B cell (primary cell): ENCODE measurements around the gene GLIPR2. TPM values are rescaled to one million over a fixed set of nuclear protein-coding genes. Genes with fewer than 3 reads are reported as not detected.

Experiments
- ATAC-seq: fragments of 200-7000 bp; cut with Tn5 transposase; one replicate; pipeline ENCODE4 v1.10.0; 2021; ENCODE audit warnings: low read depth, mild to moderate bottlenecking, moderate number of reproducible peaks, moderate library complexity
- CTCF ChIA-PET: fragments of 350-600 bp; sonication (Branson Sonifier 250); formaldehyde crosslinking; loops from one replicate; lab custom pipeline; 2021; ENCODE audit warnings: antibody characterized with exemption, inconsistent platforms; lab: Charles Lee
- POLR2A ChIA-PET: fragments of 350-600 bp; sonication (Branson Sonifier 250); formaldehyde crosslinking; loops from one replicate; lab custom pipeline; 2021; ENCODE audit warnings: antibody characterized with exemption; lab: Charles Lee
- DNase-seq: peaks from one replicate; pipeline ENCODE4 v3.0.0; 2013
- H2AFZ ChIP-seq: 2 replicates; pipeline ENCODE4 v1.6.1; 2012; ENCODE audit warnings: mild to moderate bottlenecking, low read depth, low read length; ENCODE audit not compliant: insufficient read depth, poor library complexity, severe bottlenecking
- H3K27ac ChIP-seq, 2 donors: 1 replicate in 1 of 2; 2 replicates in 1 of 2; pipeline ENCODE4 v1.5.1; 2012 to 2013; ENCODE audit warnings: low read length in 2 of 2, mild to moderate bottlenecking in 2 of 2, moderate library complexity in 1 of 2
- H3K27me3 ChIP-seq, 4 experiments: fragments of 200-600 bp in 1 of 4; sonication (generic) in 1 of 4; replicated peaks in 1 of 4; 1 replicate in 2 of 4; 2 replicates in 2 of 4; pipeline versions ENCODE4 v1.6.1 to v1.7.0; 2013 to 2016; ENCODE audit warnings: low read length in 3 of 4, mild to moderate bottlenecking in 2 of 4, mixed read lengths in 1 of 4, moderate library complexity in 1 of 4; ENCODE audit not compliant: insufficient read depth in 4 of 4, control insufficient read depth in 3 of 4; ENCODE audit errors: control extremely low read depth in 1 of 4
- H3K36me3 ChIP-seq, 2 experiments: replicated peaks in 1 of 2; 1 replicate in 1 of 2; 2 replicates in 1 of 2; pipeline versions ENCODE4 v1.6.1 to v1.7.1; 2013; ENCODE audit warnings: low read length in 1 of 2; ENCODE audit not compliant: insufficient read depth in 2 of 2, control insufficient read depth in 1 of 2; ENCODE audit errors: control extremely low read depth in 1 of 2, extremely low read depth in 1 of 2
- H3K4me1 ChIP-seq, 2 donors: fragments of 200-600 bp in 1 of 2; sonication (generic) in 1 of 2; 1 replicate in 1 of 2; 2 replicates in 1 of 2; pipeline versions ENCODE4 v1.5.1 to v1.6.1; 2013 to 2017; ENCODE audit warnings: low read length in 2 of 2; ENCODE audit not compliant: control insufficient read depth in 2 of 2, insufficient read depth in 2 of 2
- H3K4me2 ChIP-seq: replicated peaks from 2 replicates; pipeline ENCODE3; 2012; ENCODE audit warnings: mild to moderate bottlenecking, low read depth, low read length; ENCODE audit not compliant: poor library complexity, severe bottlenecking
- H3K4me3 ChIP-seq, 5 experiments: fragments of 200-600 bp in 1 of 5; sonication (generic) in 1 of 5; 1 replicate in 3 of 5; 2 replicates in 2 of 5; pipeline versions ENCODE4 v1.5.1 to v1.7.0; 2011 to 2016; ENCODE audit warnings: low read length in 4 of 5, mild to moderate bottlenecking in 4 of 5, low read depth in 2 of 5, control low read depth in 1 of 5, moderate library complexity in 1 of 5; ENCODE audit not compliant: insufficient read depth in 1 of 5; ENCODE audit errors: control extremely low read depth in 1 of 5, extremely low read depth in 1 of 5
- H3K79me2 ChIP-seq: fragments of 200-600 bp; sonication (generic); one replicate; pipeline ENCODE4 v1.6.0; 2016; ENCODE audit warnings: low read length; ENCODE audit not compliant: control insufficient read depth, insufficient read depth
- H3K9ac ChIP-seq: fragments of 200-600 bp; sonication (generic); 2 replicates; pipeline ENCODE4 v1.6.1; 2017; ENCODE audit warnings: mild to moderate bottlenecking, low read length, moderate library complexity
- H3K9me3 ChIP-seq, 3 donors: one replicate each; pipeline versions ENCODE4 v1.6.1 to v1.7.1; 2013; ENCODE audit warnings: low read length in 2 of 3; ENCODE audit not compliant: control insufficient read depth in 2 of 3, insufficient read depth in 1 of 3; ENCODE audit errors: control extremely low read depth in 1 of 3
- H4K20me1 ChIP-seq: 2 replicates; pipeline ENCODE4 v1.6.0; 2012; ENCODE audit warnings: mild to moderate bottlenecking, low read length; ENCODE audit not compliant: insufficient read depth, control insufficient read depth, poor library complexity, severe bottlenecking
- H3K27ac Mint-ChIP-seq: one replicate; pipeline ENCODE4 v1.8.0; 2021; ENCODE audit warnings: mixed read lengths
- H3K27me3 Mint-ChIP-seq: one replicate; pipeline ENCODE4 v1.8.0; 2021; ENCODE audit warnings: mixed read lengths
- H3K4me1 Mint-ChIP-seq: one replicate; pipeline ENCODE4 v1.8.0; 2021; ENCODE audit warnings: mixed read lengths
- H3K4me3 Mint-ChIP-seq: one replicate; pipeline ENCODE4 v1.8.0; 2021; ENCODE audit warnings: mixed read lengths
- H3K9me3 Mint-ChIP-seq: one replicate; pipeline ENCODE4 v1.8.0; 2022; ENCODE audit warnings: mixed read lengths; ENCODE audit not compliant: insufficient read depth
- CTCF ChIP-seq: fragments of 200-600 bp; IDR thresholded peaks from one replicate; pipeline ENCODE4 v1.8.0; 2022; ENCODE audit warnings: antibody characterized with exemption, mild to moderate bottlenecking
- EZH2 ChIP-seq: IDR thresholded peaks from 2 replicates; pipeline ENCODE4 v1.6.1; 2012; ENCODE audit warnings: borderline replicate concordance, low read depth, mild to moderate bottlenecking, moderate library complexity, low read length; ENCODE audit not compliant: insufficient read depth, poor library complexity, severe bottlenecking
- WGBS: methylation state at CpG from one replicate; pipeline ENCODE4 v1.1.5; 2013; ENCODE audit warnings: missing lambda C conversion rate; ENCODE audit not compliant: insufficient coverage; 5-methylcytosine and 5-hydroxymethylcytosine counted together
- intact Hi-C: fragments of 100-400 bp; cut with micrococcal nuclease; formaldehyde crosslinking; loops from one replicate; pipeline ENCODE4 v1.10.0; 2022
- polyA plus RNA-seq: library from polyadenylated mRNA; depleted of rRNA; stranded (reverse); fragments of >200 nt; gene quantifications from 2 replicates; pipeline ENCODE4 v1.2.3, GENCODE V29; 2012
- total RNA-seq, 2 donors: library from RNA; stranded (reverse); fragments of 120-200 nt in 1 of 2; gene quantifications; 1 replicate in 1 of 2; 2 replicates in 1 of 2; pipeline versions ENCODE4 v1.2.3 to v1.2.4, GENCODE V29; 2013 to 2022

Gene GLIPR2
- total and polyA plus RNA-seq, 2 donors (not counting 1 experiment from before 2014, with no cell fraction given), result 13.7 to 14.6 TPM

GRCh38 chr9:36121971-36122370, 14.6 kb upstream of the GLIPR2 start:
- H3K27ac ChIP-seq, result no peak overlapping the region
- CTCF ChIA-PET, result interaction anchor here (0.7 to 1.0 kb wide), 2 partner anchors 19 to 315 kb away, joined by 3 read pairs; no protein-coding TSS in a partner anchor
- no peak overlapping the region for H3K9ac ChIP-seq
- no peaks in the 10 kb centered on the region for H3K79me2 ChIP-seq
- no peaks in the 10 kb centered on the region for H3K27me3 ChIP-seq
- ATAC-seq, result no peak
- no peak overlapping the region for H2AFZ ChIP-seq
- Mint-ChIP-seq H3K9me3 (no peaks in the 10 kb centered on the region), H3K27ac (no peak overlapping the region), H3K27me3 (no peaks in the 10 kb centered on the region), H3K4me1 (no peaks in the 10 kb centered on the region), H3K4me3 (no peak overlapping the region)
- POLR2A ChIA-PET, result no interaction called here
- intact Hi-C loops, result no loop called here
- H3K9me3 ChIP-seq, result no peaks in the 10 kb centered on the region
- 97% methylated on average over 5 of the region's 7 CpGs for WGBS
- no peaks in the 10 kb centered on the region for H3K4me1 ChIP-seq
- no peak overlapping the region for H3K4me3 ChIP-seq
- peaks cover 0 to 3% of the 10 kb centered on the region in 2 experiments for H3K36me3 ChIP-seq
- TF ChIP-seq CTCF (no peak), EZH2 (no peak)
- H3K4me2 ChIP-seq, result no peak overlapping the region
- no peaks in the 10 kb centered on the region for H4K20me1 ChIP-seq
- no peak for DNase-seq

GRCh38 chr9:36123515-36123914, 13.0 kb upstream of the GLIPR2 start:
- no peaks in the 10 kb centered on the region for H4K20me1 ChIP-seq
- H2AFZ ChIP-seq, result no peak overlapping the region
- peaks cover 11% of the 10 kb centered on the region for H3K4me1 Mint-ChIP-seq
- intact Hi-C loops, result no loop called here
- no peak overlapping the region for H3K4me3 ChIP-seq
- H3K4me3 Mint-ChIP-seq, result no peak overlapping the region
- no peaks in the 10 kb centered on the region for H3K27me3 ChIP-seq
- CTCF ChIA-PET, result interaction anchor here (0.6 to 2.3 kb wide), 3 partner anchors 20 to 43 kb away, joined by 3 to 9 read pairs (median 4); no protein-coding TSS in a partner anchor
- H3K9me3 ChIP-seq, result no peaks in the 10 kb centered on the region
- H3K4me1 ChIP-seq, result peaks cover 10 to 11% of the 10 kb centered on the region in 2 donors
- TF ChIP-seq EZH2 (no peak), CTCF (no peak)
- H3K9ac ChIP-seq, result no peak overlapping the region
- H3K27me3 Mint-ChIP-seq, result no peaks in the 10 kb centered on the region
- DNase-seq (no peak), ATAC-seq (no peak)
- no peaks in the 10 kb centered on the region for H3K9me3 Mint-ChIP-seq
- H3K27ac Mint-ChIP-seq, result no peak overlapping the region
- no peaks in the 10 kb centered on the region for H3K79me2 ChIP-seq
- POLR2A ChIA-PET, result no interaction called here
- no peak overlapping the region for H3K4me2 ChIP-seq
- H3K27ac ChIP-seq, result no peak overlapping the region
- WGBS, result no CpG with 5 or more reads among the region's 2 CpGs
- H3K36me3 ChIP-seq, result peaks cover 0 to 3% of the 10 kb centered on the region in 2 experiments
